Spleen (tissue), 11 donors: ENCODE data around the gene HIF3A. TPM values are rescaled to one million over a fixed set of nuclear protein-coding genes. Genes with fewer than 3 reads are reported as not detected.
"Not testable (repeated sequence)": the region's sequence is repeated elsewhere in the genome, so short reads cannot be mapped to it uniquely, and the experiment has no call there.

Experiments
- DNase-seq: peaks from one replicate; pipeline ENCODE4 v3.0.0-alpha.2; 2020
- H3K27ac ChIP-seq, 8 donors: fragments of 200-600 bp; sonication (generic) in 7 of 8; 1 replicate in 4 of 8; 2 replicates in 4 of 8; pipeline versions ENCODE4 v1.5.0 to v1.8.0; 2016 to 2021; ENCODE audit warnings: inconsistent platforms in 4 of 8, mild to moderate bottlenecking in 4 of 8, moderate library complexity in 1 of 8
- H3K27me3 ChIP-seq, 7 donors: fragments of 200-600 bp; sonication (generic) in 6 of 7; replicated peaks in 1 of 7; 1 replicate in 4 of 7; 2 replicates in 3 of 7; pipeline versions ENCODE4 v1.5.0 to v1.8.0; 2016 to 2021; ENCODE audit warnings: inconsistent platforms in 3 of 7, mild to moderate bottlenecking in 1 of 7
- H3K36me3 ChIP-seq, 6 donors: fragments of 200-600 bp; sonication (generic) in 5 of 6; 1 replicate in 4 of 6; 2 replicates in 2 of 6; pipeline versions ENCODE4 v1.5.0 to v1.8.0; 2016 to 2021; ENCODE audit warnings: inconsistent platforms in 2 of 6
- H3K4me1 ChIP-seq, 6 donors: fragments of 200-600 bp; sonication (generic) in 5 of 6; 1 replicate in 3 of 6; 2 replicates in 3 of 6; pipeline versions ENCODE4 v1.5.0 to v1.8.0; 2016 to 2021; ENCODE audit warnings: inconsistent platforms in 3 of 6
- H3K4me3 ChIP-seq, 8 donors: fragments of 200-600 bp; sonication (generic) in 7 of 8; 1 replicate in 4 of 8; 2 replicates in 4 of 8; pipeline versions ENCODE4 v1.5.0 to v1.8.0; 2016 to 2021; ENCODE audit warnings: inconsistent platforms in 4 of 8, mild to moderate bottlenecking in 4 of 8, moderate library complexity in 2 of 8
- H3K9me3 ChIP-seq, 8 donors: fragments of 200-600 bp; sonication (generic) in 7 of 8; 1 replicate in 4 of 8; 2 replicates in 4 of 8; pipeline versions ENCODE4 v1.5.0 to v1.8.0; 2016 to 2021; ENCODE audit warnings: inconsistent platforms in 4 of 8
- POLR2A ChIP-seq, 3 donors: fragments of 450-650 bp; IDR thresholded peaks; one replicate each; pipeline ENCODE4 v1.5.1; 2017; ENCODE audit warnings: antibody characterized with exemption in 3 of 3, mild to moderate bottlenecking in 1 of 3
- POLR2AphosphoS5 ChIP-seq, 3 donors: sonication (generic); formaldehyde crosslinking; IDR thresholded peaks; one replicate each; pipeline ENCODE4 v1.5.1; 2017; ENCODE audit warnings: antibody characterized with exemption in 3 of 3
- WGBS, 5 donors: extraction: QIAGEN DNeasy Blood & Tissue Kit in 3 of 5; methylation state at CpG; one replicate each; pipeline versions ENCODE4 v1.1.5 to v1.1.7; 2013 to 2018; 5-methylcytosine and 5-hydroxymethylcytosine counted together
- intact Hi-C: fragments of 100-400 bp; cut with DNase I; formaldehyde crosslinking; loops from one replicate; pipeline ENCODE4 v1.15.0; 2023; ENCODE audit warnings: low total_unique reads
- polyA plus RNA-seq, 3 donors: library from polyadenylated mRNA; stranded (reverse); fragments of 200-250 nt; gene quantifications; one replicate each; pipeline ENCODE4 v1.2.1, GENCODE V29; 2013
- total RNA-seq, 7 donors: library from RNA; depleted of rRNA in 3 of 7; stranded (reverse); fragments of >200 nt in 3 of 7; fragmentation: NEBNext Ultra II Directional in 4 of 7; extraction: Animal tissue kit (Norgen Biotek cat#: 25700) in 4 of 7; gene quantifications; one replicate each; pipeline versions ENCODE4 v1.1.0 to v1.2.1, GENCODE V29; 2016 to 2021
- TF ChIP-seq, protein P1 (sequence below), 11 experiments: fragments of 200-600 bp in 7 of 11; fragments of 450-650 bp in 4 of 11; sonication (generic) in 4 of 11; IDR thresholded peaks in 8 of 11; conservative IDR thresholded peaks in 3 of 11; 1 replicate in 7 of 11; 2 replicates in 4 of 11; pipeline versions ENCODE4 v1.4.0 to v1.8.0; 2016 to 2021; ENCODE audit warnings: antibody characterized with exemption in 11 of 11, inconsistent platforms in 4 of 11, mild to moderate bottlenecking in 1 of 11
- donor health status: healthy with polysubstance abuse.
- donor health status: DM: no; HTN: no; CAD: no; lungs with moderate emphysema.
- donor health status: DM: no; HTN: no; CAD: no.
- donor health status: Bipolar disorder and iron deficiency.
- donor health status: healthy.
- donor health status: DM: no; HTN: no; CAD: no.
- donor health status: DM: yes; HTN: yes; CAD: no.

HIF3A gene
- total and polyA plus RNA-seq, 10 donors = 5.0 to 126 (median 78.5) TPM

DNA sequence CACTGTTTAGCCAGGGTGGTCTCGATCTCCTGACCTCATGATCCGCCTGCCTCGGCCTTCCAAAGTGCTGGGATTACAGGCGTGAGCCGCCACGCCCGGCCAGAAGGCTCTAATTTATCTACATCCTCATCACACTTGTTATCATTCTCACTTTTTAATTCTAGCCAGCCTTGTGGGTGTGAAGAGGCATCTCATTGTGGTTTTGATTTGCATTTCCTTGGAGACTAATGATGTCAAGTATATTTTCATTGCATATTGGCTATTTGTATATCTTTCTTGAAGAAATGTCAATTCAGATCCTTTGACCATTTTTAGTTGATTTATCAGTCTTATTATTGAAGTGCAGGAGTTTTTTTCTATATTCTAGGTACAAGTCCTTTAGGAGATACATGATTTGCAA lies 27.7 kb upstream of the HIF3A start:
- H3K27ac ChIP-seq = no peak overlapping the region
- no peak for TF ChIP-seq POLR2A (IDR thresholded peaks at IDR 0.05)
- TF ChIP-seq, protein P1, sequence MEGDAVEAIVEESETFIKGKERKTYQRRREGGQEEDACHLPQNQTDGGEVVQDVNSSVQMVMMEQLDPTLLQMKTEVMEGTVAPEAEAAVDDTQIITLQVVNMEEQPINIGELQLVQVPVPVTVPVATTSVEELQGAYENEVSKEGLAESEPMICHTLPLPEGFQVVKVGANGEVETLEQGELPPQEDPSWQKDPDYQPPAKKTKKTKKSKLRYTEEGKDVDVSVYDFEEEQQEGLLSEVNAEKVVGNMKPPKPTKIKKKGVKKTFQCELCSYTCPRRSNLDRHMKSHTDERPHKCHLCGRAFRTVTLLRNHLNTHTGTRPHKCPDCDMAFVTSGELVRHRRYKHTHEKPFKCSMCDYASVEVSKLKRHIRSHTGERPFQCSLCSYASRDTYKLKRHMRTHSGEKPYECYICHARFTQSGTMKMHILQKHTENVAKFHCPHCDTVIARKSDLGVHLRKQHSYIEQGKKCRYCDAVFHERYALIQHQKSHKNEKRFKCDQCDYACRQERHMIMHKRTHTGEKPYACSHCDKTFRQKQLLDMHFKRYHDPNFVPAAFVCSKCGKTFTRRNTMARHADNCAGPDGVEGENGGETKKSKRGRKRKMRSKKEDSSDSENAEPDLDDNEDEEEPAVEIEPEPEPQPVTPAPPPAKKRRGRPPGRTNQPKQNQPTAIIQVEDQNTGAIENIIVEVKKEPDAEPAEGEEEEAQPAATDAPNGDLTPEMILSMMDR (IDR thresholded peaks at IDR 0.05 in 8 of 11, conservative IDR thresholded peaks at IDR 0.05 in 3 of 11) = no peak
- no peak for TF ChIP-seq POLR2AphosphoS5 (IDR thresholded peaks at IDR 0.05)
- DNase-seq = no peak
- H3K4me3 ChIP-seq = no peak overlapping the region
- H3K36me3 ChIP-seq = no peaks in the 10 kb centered on the region
- H3K4me1 ChIP-seq = peaks cover 0 to 6% (median 0%) of the 10 kb centered on the region in 6 donors
- WGBS, 5 donors = 72 to 79% (median 77%) methylated on average over 7 of the region's 7 CpGs
- intact Hi-C loops = loop anchor here (5.0 kb wide), 1 partner anchor 182 kb away; no protein-coding TSS in a partner anchor
- H3K9me3 ChIP-seq = no peaks in the 10 kb centered on the region
- H3K27me3 ChIP-seq = peaks cover 0 to 88% (median 19%) of the 10 kb centered on the region in 7 donors

DNA sequence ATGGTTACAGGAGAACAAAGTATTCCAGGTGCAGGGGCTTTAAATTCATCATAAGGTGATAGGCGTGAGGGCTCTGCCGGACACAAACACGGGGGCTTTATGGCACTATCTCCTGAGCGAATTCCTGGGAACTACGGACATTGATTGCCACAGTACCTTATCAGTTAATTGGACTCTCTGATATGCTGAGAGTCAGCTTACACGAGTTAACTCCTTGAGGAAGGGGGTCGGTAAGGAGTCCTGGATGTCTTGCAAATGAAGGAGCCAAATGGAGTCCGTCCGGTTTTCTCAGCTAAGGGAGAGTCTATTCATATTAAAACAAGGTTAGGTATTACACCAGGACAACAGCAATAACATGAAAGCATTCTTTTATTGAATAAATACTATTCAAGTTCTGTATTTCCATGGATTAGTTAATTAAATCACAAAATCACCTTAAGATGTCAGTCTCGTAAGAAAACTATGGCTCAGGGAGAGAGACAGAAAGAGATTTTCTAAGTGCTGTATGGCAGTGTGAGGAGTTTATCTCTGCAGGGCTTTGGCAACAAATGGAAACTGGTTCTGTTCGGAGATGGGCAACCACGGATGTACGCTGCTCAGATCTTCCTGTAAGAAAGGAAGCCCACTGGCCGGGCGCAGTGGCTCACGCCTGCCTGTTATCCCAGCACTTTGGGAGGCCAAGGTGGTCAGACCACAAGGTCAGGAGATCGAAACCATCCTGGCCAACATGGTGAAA lies 26.2 kb upstream of the HIF3A start:
- H3K27me3 ChIP-seq = peaks cover 0 to 75% (median 19%) of the 10 kb centered on the region in 7 donors

DNA sequence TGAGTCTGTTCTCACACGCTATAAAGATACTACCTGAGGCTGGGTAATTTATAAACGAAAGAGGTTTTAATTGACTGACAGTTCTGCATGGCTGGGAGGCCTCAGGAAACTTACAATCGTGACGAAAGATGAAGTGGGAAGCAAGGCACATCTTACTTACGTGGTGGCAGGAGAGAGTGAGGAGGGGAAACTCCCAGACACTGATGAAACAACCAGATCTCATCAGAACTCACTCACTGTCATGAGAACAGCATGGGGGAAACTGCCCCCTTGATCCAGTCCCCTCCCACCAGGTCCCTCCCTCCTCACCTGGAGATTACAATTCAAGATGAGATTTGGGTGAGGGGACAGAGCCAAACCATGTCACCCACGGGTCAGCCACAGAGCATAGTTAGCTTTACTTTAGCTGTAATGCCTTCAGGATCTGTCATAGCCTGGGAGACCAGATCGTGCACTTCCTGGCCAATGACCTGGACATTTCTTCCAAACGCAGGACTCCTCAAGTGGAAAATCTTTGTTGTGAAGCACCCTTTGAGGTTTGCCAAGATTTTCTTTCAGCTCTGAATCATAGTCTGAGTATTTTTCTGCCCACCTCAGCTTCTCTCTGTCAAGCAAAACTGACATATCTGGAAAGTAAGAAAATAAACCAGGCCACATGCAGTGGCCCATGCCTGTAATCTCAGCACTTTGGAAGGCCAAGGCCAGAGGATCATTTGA lies 25.2 kb upstream of the HIF3A start:
- Histone ChIP-seq H3K36me3 (no peaks in the 10 kb centered on the region), H3K9me3 (no peaks in the 10 kb centered on the region), H3K4me1 (no peaks in the 10 kb centered on the region), H3K27ac (no peak overlapping the region), H3K27me3 (peaks cover 0 to 65% (median 19%) of the 10 kb centered on the region in 7 donors), H3K4me3 (no peak overlapping the region)
- DNase-seq = no peak
- intact Hi-C loops = no loop called here
- WGBS, 5 donors = 39 to 54% (median 42%) methylated on average over 8 of the region's 8 CpGs
- TF ChIP-seq POLR2AphosphoS5 (IDR thresholded peaks at IDR 0.05) (no peak), POLR2A (IDR thresholded peaks at IDR 0.05) (no peak)
- TF ChIP-seq, protein P1 (IDR thresholded peaks at IDR 0.05 in 8 of 11, conservative IDR thresholded peaks at IDR 0.05 in 3 of 11) = no peak

More for the DNA sequence above, 26.2 kb upstream of the HIF3A start:
- TF ChIP-seq POLR2A (IDR thresholded peaks at IDR 0.05) = no peak
- no peak for TF ChIP-seq POLR2AphosphoS5 (IDR thresholded peaks at IDR 0.05)
- TF ChIP-seq, protein P1 (IDR thresholded peaks at IDR 0.05 in 8 of 11, conservative IDR thresholded peaks at IDR 0.05 in 3 of 11) = no peak
- Histone ChIP-seq H3K9me3 (no peaks in the 10 kb centered on the region), H3K4me1 (no peaks in the 10 kb centered on the region), H3K36me3 (no peaks in the 10 kb centered on the region), H3K27ac (no peak overlapping the region), H3K4me3 (no peak overlapping the region)
- intact Hi-C loops = no loop called here
- 26 to 46% (median 34%) methylated on average over 17 of the region's 17 CpGs for WGBS, 5 donors
- DNase-seq = no peak

- 79 to 93% (median 88%) methylated on average over 6 of the region's 6 CpGs for WGBS, 5 donors
- H3K4me1 ChIP-seq, H3K36me3 ChIP-seq, H3K27ac ChIP-seq, H3K9me3 ChIP-seq, DNase-seq, intact Hi-C loops, H3K4me3 ChIP-seq: not testable (repeated sequence)
- H3K27me3 ChIP-seq = peaks cover 0 to 42% (median 14%) of the 10 kb centered on the region in 7 donors
These were observed 22.9 kb upstream of the HIF3A start for GRCh38 chr19:46273931-46274330.
